Neural progenitor cell (in vitro differentiated cells): ENCODE results near the gene ARHGAP26. TPM values are rescaled to one million over a fixed set of nuclear protein-coding genes. Genes with fewer than 3 reads are reported as not detected.

Experiments used
- DNase-seq: peaks from one replicate; pipeline ENCODE4 v3.0.0-alpha.2; 2016; ENCODE audit warnings: low spot score
- H2AFZ ChIP-seq: fragments of 200-600 bp; sonication (generic); replicated peaks from 2 replicates; pipeline ENCODE4 v1.6.1; 2016; ENCODE audit warnings: antibody characterized with exemption
- H3F3A ChIP-seq: fragments of 200-600 bp; sonication (generic); 2 replicates; pipeline ENCODE4 v1.6.1; 2016; ENCODE audit warnings: antibody characterized with exemption, low read depth
- H3K27ac ChIP-seq: fragments of 200-600 bp; sonication (generic); 2 replicates; pipeline ENCODE4 v1.5.1; 2016; ENCODE audit warnings: mild to moderate bottlenecking
- H3K27me3 ChIP-seq: fragments of 200-600 bp; sonication (generic); 2 replicates; pipeline ENCODE4 v1.6.1; 2016; ENCODE audit warnings: mild to moderate bottlenecking, moderate library complexity
- H3K36me3 ChIP-seq: fragments of 200-600 bp; sonication (generic); 2 replicates; pipeline ENCODE4 v1.5.1; 2016
- H3K4me1 ChIP-seq: fragments of 200-600 bp; sonication (generic); 2 replicates; pipeline ENCODE4 v1.6.1; 2016; ENCODE audit warnings: mixed run types
- H3K4me2 ChIP-seq: fragments of 200-600 bp; sonication (generic); 2 replicates; pipeline ENCODE4 v1.6.1; 2016
- H3K4me3 ChIP-seq: fragments of 200-600 bp; sonication (generic); 2 replicates; pipeline ENCODE4 v1.5.1; 2016
- H3K79me2 ChIP-seq: fragments of 200-600 bp; sonication (generic); 2 replicates; pipeline ENCODE4 v1.6.1; 2016; ENCODE audit warnings: low read depth
- H3K9ac ChIP-seq: fragments of 200-600 bp; sonication (generic); 2 replicates; pipeline ENCODE4 v1.6.1; 2016
- H3K9me3 ChIP-seq: fragments of 200-600 bp; sonication (generic); 2 replicates; pipeline ENCODE4 v1.5.1; 2016; ENCODE audit warnings: low read depth
- H4K20me1 ChIP-seq: fragments of 200-600 bp; sonication (generic); 2 replicates; pipeline ENCODE4 v1.6.1; 2016; ENCODE audit warnings: low read depth
- H3K27ac Mint-ChIP-seq: 3 replicates; pipeline ENCODE4 v1.8.0; 2021; ENCODE audit warnings: mixed read lengths
- H3K27me3 Mint-ChIP-seq: 2 replicates; pipeline ENCODE4 v1.8.0; 2022; ENCODE audit warnings: low read depth, mild to moderate bottlenecking, inconsistent platforms, moderate library complexity, mixed read lengths; ENCODE audit not compliant: insufficient read depth
- H3K36me3 Mint-ChIP-seq: 3 replicates; pipeline ENCODE4 v1.8.0; 2021; ENCODE audit warnings: mixed read lengths
- H3K4me1 Mint-ChIP-seq: 3 replicates; pipeline ENCODE4 v1.8.0; 2021; ENCODE audit warnings: mixed read lengths
- H3K4me3 Mint-ChIP-seq: 3 replicates; pipeline ENCODE4 v1.8.0; 2021; ENCODE audit warnings: mild to moderate bottlenecking, moderate library complexity, mixed read lengths
- H3K9me3 Mint-ChIP-seq: 3 replicates; pipeline ENCODE4 v1.8.0; 2020; ENCODE audit warnings: mixed read lengths
- CTCF ChIP-seq: fragments of 200-600 bp; sonication (generic); IDR thresholded peaks from 2 replicates; pipeline ENCODE4 v1.5.1; 2017; ENCODE audit warnings: antibody characterized with exemption, mild to moderate bottlenecking
- EZH2 ChIP-seq: fragments of 200-600 bp; sonication (generic); IDR thresholded peaks from 2 replicates; pipeline ENCODE4 v1.6.1; 2017; ENCODE audit warnings: antibody characterized with exemption, mild to moderate bottlenecking, moderate library complexity
- EZH2phosphoT487 ChIP-seq: fragments of 200-600 bp; sonication (generic); IDR thresholded peaks from 2 replicates; pipeline ENCODE4 v1.6.1; 2017; ENCODE audit warnings: antibody characterized with exemption
- total RNA-seq: library from RNA; depleted of rRNA; stranded (reverse); fragments of >200 nt; gene quantifications from 2 replicates; pipeline ENCODE4 v1.2.3, GENCODE V29; 2015; ENCODE audit warnings: low replicate concordance

ARHGAP26 gene
- total RNA-seq, 1 donor from 2014 or later: 7.0 TPM

- Histone ChIP-seq H3K79me2 (no peaks in the 10 kb centered on the region), H2AFZ (no peak overlapping the region), H3K4me2 (no peak overlapping the region), H3K36me3 (no peaks in the 10 kb centered on the region), H3K9ac (no peak overlapping the region), H3K9me3 (no peaks in the 10 kb centered on the region), H3K4me3 (no peak overlapping the region), H3K27ac (no peak overlapping the region), H3K27me3 (no peaks in the 10 kb centered on the region), H3F3A (no peaks in the 10 kb centered on the region), H3K4me1 (no peaks in the 10 kb centered on the region), H4K20me1 (no peaks in the 10 kb centered on the region)
- H3K36me3 Mint-ChIP-seq: no peaks in the 10 kb centered on the region
- H3K27me3 Mint-ChIP-seq: peaks cover 6% of the 10 kb centered on the region
- no peak for TF ChIP-seq EZH2
- no peak for TF ChIP-seq EZH2phosphoT487
- no peak for TF ChIP-seq CTCF
- H3K9me3 Mint-ChIP-seq: no peaks in the 10 kb centered on the region
- DNase-seq: no peak
- H3K27ac Mint-ChIP-seq: no peak overlapping the region
- peaks cover 14% of the 10 kb centered on the region for H3K4me1 Mint-ChIP-seq
- H3K4me3 Mint-ChIP-seq: no peak overlapping the region
These were observed 464.1 kb downstream of the ARHGAP26 start for GRCh38 chr5:143234162-143234842.

DNA sequence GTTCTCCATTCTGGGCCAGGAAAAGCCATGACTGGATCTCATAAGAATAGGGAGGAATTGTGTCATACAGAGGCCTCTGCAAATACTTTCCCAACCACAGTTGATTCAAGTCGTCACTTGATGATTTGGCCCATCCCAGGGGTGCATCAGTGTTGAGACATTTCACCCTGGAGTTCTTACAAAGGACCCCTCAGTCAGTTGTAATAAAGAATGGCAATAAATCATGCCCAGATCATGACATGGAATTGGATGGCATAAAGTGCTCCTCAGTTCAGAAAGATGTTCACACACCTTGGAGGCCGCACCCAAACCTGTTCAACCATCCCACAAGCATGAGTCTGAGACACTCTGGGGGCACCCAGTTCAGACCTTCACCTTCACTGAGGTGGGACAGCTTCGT is 465.2 kb downstream of the ARHGAP26 start:
- Histone ChIP-seq H3K9ac (no peak overlapping the region), H3K4me2 (no peak overlapping the region), H3F3A (no peaks in the 10 kb centered on the region), H3K79me2 (no peaks in the 10 kb centered on the region), H3K4me3 (no peak overlapping the region), H4K20me1 (no peaks in the 10 kb centered on the region), H3K27me3 (no peaks in the 10 kb centered on the region), H2AFZ (no peak overlapping the region), H3K27ac (no peak overlapping the region), H3K36me3 (no peaks in the 10 kb centered on the region), H3K9me3 (no peaks in the 10 kb centered on the region), H3K4me1 (no peaks in the 10 kb centered on the region)
- Mint-ChIP-seq H3K4me3 (no peak overlapping the region), H3K9me3 (no peaks in the 10 kb centered on the region), H3K27ac (no peak overlapping the region), H3K4me1 (peaks cover 3% of the 10 kb centered on the region), H3K36me3 (no peaks in the 10 kb centered on the region), H3K27me3 (peaks cover 5% of the 10 kb centered on the region)
- no peak for DNase-seq
- TF ChIP-seq CTCF (no peak), EZH2 (no peak), EZH2phosphoT487 (no peak)

DNA sequence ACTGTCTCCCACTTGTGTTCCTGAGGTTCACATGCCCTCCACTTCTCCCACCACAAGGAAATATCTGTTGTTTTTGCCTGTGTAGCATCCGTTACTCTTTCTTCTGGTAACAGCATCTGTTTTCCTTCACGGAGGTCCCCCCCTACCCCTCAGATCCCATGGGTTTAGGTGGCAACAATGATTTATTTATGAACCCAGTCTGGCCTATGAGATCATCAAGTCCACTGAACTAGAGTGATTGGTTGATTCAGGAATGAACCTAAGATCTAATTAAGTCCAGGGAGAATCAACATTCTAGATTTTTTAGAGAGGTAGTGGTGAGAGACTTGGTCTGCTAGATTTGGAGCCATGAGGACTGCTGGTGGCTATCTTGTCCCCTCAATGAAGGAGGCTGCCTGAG is 466.5 kb downstream of the ARHGAP26 start:
- DNase-seq: no peak
- Histone ChIP-seq H3K36me3 (no peaks in the 10 kb centered on the region), H3K4me2 (no peak overlapping the region), H3K27me3 (no peaks in the 10 kb centered on the region), H3K27ac (no peak overlapping the region), H3K4me3 (no peak overlapping the region), H3K79me2 (no peaks in the 10 kb centered on the region), H3F3A (no peaks in the 10 kb centered on the region), H2AFZ (no peak overlapping the region), H3K4me1 (no peaks in the 10 kb centered on the region), H3K9ac (no peak overlapping the region), H4K20me1 (no peaks in the 10 kb centered on the region), H3K9me3 (no peaks in the 10 kb centered on the region)
- Mint-ChIP-seq H3K36me3 (no peaks in the 10 kb centered on the region), H3K27ac (no peak overlapping the region), H3K9me3 (no peaks in the 10 kb centered on the region), H3K4me1 (no peaks in the 10 kb centered on the region), H3K4me3 (no peak overlapping the region), H3K27me3 (peaks cover 8% of the 10 kb centered on the region)
- no peak for TF ChIP-seq CTCF
- no peak for TF ChIP-seq EZH2phosphoT487
- TF ChIP-seq EZH2: no peak
